H1 (cell line): Measurements from ENCODE around the gene STRN. TPM values are rescaled to one million over a fixed set of nuclear protein-coding genes. Genes with fewer than 3 reads are reported as not detected.

Source experiments
- CTCF ChIA-PET: fragments of 300-600 bp; sonication (Branson Sonifier 250); formaldehyde crosslinking; loops from one replicate; lab custom pipeline; 2021; ENCODE audit not compliant: partially characterized antibody; lab: Charles Lee
- POLR2A ChIA-PET: fragments of 300-600 bp; sonication (Branson Sonifier 250); formaldehyde crosslinking; loops from one replicate; lab custom pipeline; 2021; ENCODE audit warnings: inconsistent platforms; ENCODE audit not compliant: partially characterized antibody; lab: Charles Lee
- DNase-seq, 2 experiments: peaks; one replicate each; pipeline versions ENCODE4 v3.0.0 to v3.0.0-alpha.2; 2010 to 2022; ENCODE audit warnings: low spot score in 2 of 2, low read depth in 1 of 2, mixed read lengths in 1 of 2
- FAIRE-seq: peaks from 2 replicates; lab custom pipeline; 2011; peaks lifted over from hg19 to GRCh38; lab: Jason Lieb, UNC
- H2AFZ ChIP-seq: 2 replicates; pipeline ENCODE4 v1.8.1; 2012; ENCODE audit warnings: low read length, inconsistent platforms
- H2AK5ac ChIP-seq: 2 replicates; pipeline ENCODE4 v1.6.1; 2013; ENCODE audit warnings: low read depth, low read length
- H2BK120ac ChIP-seq: replicated peaks from 2 replicates; pipeline ENCODE3; 2013; ENCODE audit warnings: low read depth, low read length, inconsistent platforms
- H2BK12ac ChIP-seq: 2 replicates; pipeline ENCODE4 v1.6.1; 2013; ENCODE audit warnings: low read depth, low read length
- H2BK15ac ChIP-seq: 2 replicates; pipeline ENCODE4 v1.6.1; 2013; ENCODE audit warnings: low read length
- H2BK20ac ChIP-seq: 2 replicates; pipeline ENCODE4 v1.6.1; 2013; ENCODE audit warnings: low read length
- H2BK5ac ChIP-seq: 2 replicates; pipeline ENCODE4 v1.6.1; 2013; ENCODE audit warnings: low read depth, low read length
- H3K14ac ChIP-seq: 2 replicates; pipeline ENCODE4 v1.6.1; 2013; ENCODE audit warnings: inconsistent platforms; ENCODE audit not compliant: insufficient read length
- H3K18ac ChIP-seq: 2 replicates; pipeline ENCODE4 v1.6.1; 2013; ENCODE audit warnings: low read length; ENCODE audit errors: extremely low read depth
- H3K23ac ChIP-seq: 2 replicates; pipeline ENCODE4 v1.6.1; 2013; ENCODE audit warnings: inconsistent platforms; ENCODE audit not compliant: insufficient read length
- H3K23me2 ChIP-seq: 2 replicates; pipeline ENCODE4 v1.6.1; 2013; ENCODE audit warnings: low read depth, low read length
- H3K27ac ChIP-seq: 2 replicates; pipeline ENCODE4 v1.6.1; 2011; ENCODE audit warnings: low read depth, low read length, inconsistent platforms
- H3K27me3 ChIP-seq, 4 experiments: replicated peaks in 1 of 4; 1 replicate in 1 of 4; 2 replicates in 3 of 4; pipeline versions ENCODE4 v1.6.1 to v1.8.1; 2011 to 2013; ENCODE audit warnings: low read length in 3 of 4, mild to moderate bottlenecking in 3 of 4, inconsistent platforms in 2 of 4, mixed read lengths in 2 of 4, moderate library complexity in 1 of 4; ENCODE audit not compliant: control insufficient read depth in 3 of 4, insufficient read depth in 3 of 4; ENCODE audit errors: extremely low read depth in 1 of 4
- H3K36me3 ChIP-seq, 4 experiments: 2 replicates each; pipeline versions ENCODE4 v1.6.1 to v1.8.1; 2011 to 2013; ENCODE audit warnings: mild to moderate bottlenecking in 4 of 4, low read length in 3 of 4, moderate library complexity in 2 of 4, control low read depth in 1 of 4, inconsistent platforms in 1 of 4; ENCODE audit not compliant: insufficient read depth in 4 of 4, control insufficient read depth in 2 of 4
- H3K4ac ChIP-seq: replicated peaks from 2 replicates; pipeline ENCODE3; 2013; ENCODE audit warnings: low read length, low read depth, mixed read lengths, inconsistent platforms; ENCODE audit not compliant: insufficient read length
- H3K4me1 ChIP-seq, 4 experiments: replicated peaks in 1 of 4; 1 replicate in 1 of 4; 2 replicates in 3 of 4; pipeline versions ENCODE4 v1.6.1 to v1.8.1; 2011 to 2013; ENCODE audit warnings: low read length in 3 of 4, inconsistent platforms in 2 of 4, mixed read lengths in 1 of 4; ENCODE audit not compliant: insufficient read depth in 4 of 4, control insufficient read depth in 3 of 4
- H3K4me2 ChIP-seq, 2 experiments: 2 replicates each; pipeline versions ENCODE4 v1.6.1 to v1.8.1; 2011 to 2013; ENCODE audit warnings: low read depth in 2 of 2, low read length in 2 of 2, control low read depth in 1 of 2, inconsistent platforms in 1 of 2, mild to moderate bottlenecking in 1 of 2; ENCODE audit not compliant: insufficient read depth in 1 of 2
- H3K4me3 ChIP-seq, 4 experiments: fragments of 200-600, 300-600 bp in 1 of 4; sonication (generic), shearing (Covaris generic), sonication (Bioruptor Twin) in 1 of 4; 2 replicates each; pipeline versions ENCODE4 v1.5.1 to v1.8.1; 2011 to 2016; ENCODE audit warnings: low read length in 4 of 4, low read depth in 3 of 4, control low read depth in 2 of 4, inconsistent platforms in 2 of 4, mild to moderate bottlenecking in 2 of 4, mixed read lengths in 1 of 4, moderate library complexity in 1 of 4; ENCODE audit not compliant: insufficient read depth in 2 of 4; ENCODE audit errors: extremely low read depth in 1 of 4
- H3K56ac ChIP-seq: replicated peaks from 2 replicates; pipeline ENCODE3; 2013; ENCODE audit warnings: low read depth, mild to moderate bottlenecking, mixed read lengths, low read length, inconsistent platforms; ENCODE audit not compliant: insufficient read length
- H3K79me1 ChIP-seq: 2 replicates; pipeline ENCODE4 v1.6.1; 2013; ENCODE audit warnings: low read depth, low read length, control low read depth
- H3K79me2 ChIP-seq, 2 experiments: 2 replicates each; pipeline versions ENCODE4 v1.6.1 to v1.8.1; 2012 to 2013; ENCODE audit warnings: low read length in 2 of 2, mild to moderate bottlenecking in 2 of 2, inconsistent platforms in 1 of 2; ENCODE audit not compliant: insufficient read depth in 2 of 2, control insufficient read depth in 1 of 2
- H3K9ac ChIP-seq, 4 experiments: replicated peaks in 1 of 4; 1 replicate in 1 of 4; 2 replicates in 3 of 4; pipeline versions ENCODE4 v1.6.1 to v1.8.1; 2011 to 2013; ENCODE audit warnings: low read depth in 3 of 4, low read length in 3 of 4, control low read depth in 2 of 4, mild to moderate bottlenecking in 2 of 4, moderate library complexity in 2 of 4, inconsistent platforms in 1 of 4; ENCODE audit errors: extremely low read depth in 1 of 4
- H3K9me3 ChIP-seq, 2 experiments: 2 replicates each; pipeline versions ENCODE4 v1.6.1 to v1.8.1; 2012 to 2013; ENCODE audit warnings: mild to moderate bottlenecking in 2 of 2, moderate library complexity in 2 of 2, control low read depth in 1 of 2, inconsistent platforms in 1 of 2, low read depth in 1 of 2, low read length in 1 of 2, mixed read lengths in 1 of 2; ENCODE audit not compliant: insufficient read depth in 2 of 2
- H4K20me1 ChIP-seq, 2 experiments: replicated peaks in 1 of 2; 2 replicates each; pipeline versions ENCODE3 to v1.8.1; 2011 to 2013; ENCODE audit warnings: inconsistent platforms in 2 of 2, low read length in 2 of 2, mild to moderate bottlenecking in 1 of 2; ENCODE audit not compliant: insufficient read depth in 2 of 2, control insufficient read depth in 1 of 2
- H4K5ac ChIP-seq: 2 replicates; pipeline ENCODE4 v1.6.1; 2013; ENCODE audit warnings: low read length, low read depth, mixed read lengths, inconsistent platforms; ENCODE audit not compliant: insufficient read length
- H4K8ac ChIP-seq: 2 replicates; pipeline ENCODE4 v1.8.0; 2013; ENCODE audit warnings: mild to moderate bottlenecking, moderate library complexity, low read length, inconsistent platforms; ENCODE audit not compliant: insufficient read depth; ENCODE audit errors: extremely low read depth
- H4K91ac ChIP-seq: replicated peaks from 2 replicates; pipeline ENCODE3; 2013; ENCODE audit warnings: low read length, mixed read lengths, inconsistent platforms; ENCODE audit not compliant: insufficient read length
- BACH1 ChIP-seq: IDR thresholded peaks from 2 replicates; pipeline ENCODE4 v1.6.1; 2012; ENCODE audit warnings: low read length, improper control_type of control experiment
- EGR1 ChIP-seq: IDR thresholded peaks from 2 replicates; pipeline ENCODE4 v1.6.1; 2011; ENCODE audit warnings: low read depth, low read length, borderline replicate concordance
- GTF2F1 ChIP-seq: IDR thresholded peaks from 2 replicates; pipeline ENCODE4 v1.6.1; 2012; ENCODE audit warnings: low read depth, low read length, improper control_type of control experiment, borderline replicate concordance
- POLR2AphosphoS5 ChIP-seq: IDR thresholded peaks from 2 replicates; pipeline ENCODE4 v1.6.1; 2011; ENCODE audit warnings: low read depth, low read length
- RAD21 ChIP-seq, 2 experiments: IDR thresholded peaks in 1 of 2; conservative IDR thresholded peaks in 1 of 2; 2 replicates each; pipeline ENCODE4 v1.6.1; 2011; ENCODE audit warnings: low read depth in 2 of 2, low read length in 2 of 2, improper control_type of control experiment in 1 of 2, inconsistent platforms in 1 of 2, mild to moderate bottlenecking in 1 of 2, moderate library complexity in 1 of 2
- SIRT6 ChIP-seq: IDR thresholded peaks from one replicate; pipeline ENCODE4 v1.7.1; 2012; ENCODE audit warnings: low read length, inconsistent platforms
- WGBS, 2 experiments: shearing (Covaris generic) in 1 of 2; methylation state at CpG; one replicate each; pipeline versions ENCODE4 v1.1.6 to v1.1.7; 2013 to 2015; ENCODE audit warnings: low lambda C conversion rate in 2 of 2, mixed read lengths in 2 of 2, inconsistent platforms in 1 of 2, low coverage in 1 of 2, missing lambda C conversion rate in 1 of 2; ENCODE audit not compliant: insufficient replicate concordance in 2 of 2, insufficient coverage in 1 of 2, insufficient read length in 1 of 2; ENCODE audit errors: extremely low coverage in 1 of 2, missing lambda C conversion rate in 1 of 2; 5-methylcytosine and 5-hydroxymethylcytosine counted together
- polyA plus RNA-seq, 7 experiments: library from polyadenylated mRNA; depleted of rRNA in 3 of 7; stranded (reverse) in 5 of 7; unstranded in 2 of 7; fragments of >200 nt in 5 of 7; fragments of 200-250 nt in 2 of 7; gene quantifications; 1 replicate in 5 of 7; 2 replicates in 1 of 7; 4 replicates in 1 of 7; pipeline versions ENCODE4 v1.2.1 to v1.2.3, GENCODE V29; 2011 to 2013; ENCODE audit warnings: missing spikeins in 2 of 7, mixed read lengths in 2 of 7
- total RNA-seq: library from RNA; stranded (reverse); fragmentation: NEBNext Ultra II Directional; extraction: Animal tissue kit (Norgen Biotek cat#: 25700); gene quantifications from 2 replicates; pipeline ENCODE4 v1.2.1, GENCODE V29; 2021

STRN gene
- total and polyA plus RNA-seq, 2 of the 8 experiments (the other 6 are each of a cell fraction or from before 2014, with no cell fraction given): 8.3 to 47.0 TPM

DNA sequence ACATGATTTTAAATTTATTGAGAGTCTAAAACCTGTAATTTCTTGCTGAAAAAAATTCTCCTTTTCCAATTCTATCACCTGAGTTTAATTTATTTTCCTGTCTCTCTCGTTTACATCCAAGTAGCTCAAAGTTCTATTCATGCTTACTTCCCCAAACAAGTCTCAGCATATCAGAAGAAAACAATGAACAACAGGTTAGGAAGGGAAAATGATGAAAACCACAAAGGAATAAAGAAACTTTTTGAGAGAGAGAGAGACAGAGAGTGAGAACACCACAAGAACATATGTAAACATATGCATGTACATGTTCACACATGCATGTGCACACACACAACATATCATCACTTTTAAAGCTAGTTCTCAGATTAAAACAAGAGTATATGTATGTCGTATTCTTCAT lies 112.1 kb downstream of the STRN start:
- Histone ChIP-seq H3K9me3 (no peaks in the 10 kb centered on the region), H3K23ac (no peak overlapping the region), H4K91ac (no peak overlapping the region), H3K4ac (no peak overlapping the region), H3K27me3 (peaks cover 0 to 2% (median 0%) of the 10 kb centered on the region in 4 experiments; a peak in 1 of 7 replicates), H3K4me3 (no peak overlapping the region), H2BK120ac (no peak overlapping the region), H3K18ac (no peak overlapping the region), H3K4me2 (no peak overlapping the region), H3K27ac (no peak overlapping the region), H4K20me1 (no peaks in the 10 kb centered on the region), H3K79me2 (no peaks in the 10 kb centered on the region), H2BK12ac (no peak overlapping the region), H3K56ac (no peak overlapping the region), H3K14ac (no peak overlapping the region), H4K5ac (no peak overlapping the region), H3K23me2 (no peaks in the 10 kb centered on the region), H3K79me1 (no peaks in the 10 kb centered on the region), H2AK5ac (no peak overlapping the region), H3K9ac (no peak overlapping the region), H2BK20ac (no peak overlapping the region), H2BK5ac (no peak overlapping the region), H3K36me3 (peaks cover 1 to 41% (median 8%) of the 10 kb centered on the region in 4 experiments; a peak in 6 of 8 replicates), H4K8ac (no peak overlapping the region), H3K4me1 (no peaks in the 10 kb centered on the region), H2AFZ (no peak overlapping the region), H2BK15ac (no peak overlapping the region)
- peak; percentile 39 for FAIRE-seq
- no peak for TF ChIP-seq BACH1
- TF ChIP-seq EGR1: no peak
- TF ChIP-seq POLR2AphosphoS5: no peak
- no peak for TF ChIP-seq SIRT6
- TF ChIP-seq RAD21 (IDR thresholded peaks at IDR 0.05 in 1 of 2, conservative IDR thresholded peaks at IDR 0.05 in 1 of 2; ENCODE audit: low read depth in 2 of 2, low read length in 2 of 2): no peak
- TF ChIP-seq GTF2F1: no peak
- WGBS, 2 experiments: 88% methylated on average over 2 of the region's 2 CpGs; no CpG with 5 or more reads in 1 of the 2 experiments
- POLR2A ChIA-PET: no interaction called here
- no peak for DNase-seq
- CTCF ChIA-PET: interaction anchor here (1.0 to 1.6 kb wide), 6 partner anchors 11 to 75 kb away, joined by 3 to 6 read pairs (median 4); no protein-coding TSS in a partner anchor
